Esophagus muscularis mucosa (tissue), 4 donors: Measurements from ENCODE around the gene PARP9. TPM values are rescaled to one million over a fixed set of nuclear protein-coding genes. Genes with fewer than 3 reads are reported as not detected.

Source experiments
- DNase-seq: peaks from one replicate; pipeline ENCODE4 v3.0.0-alpha.2; 2017; ENCODE audit errors: extremely low spot score
- H3K27ac ChIP-seq, 4 donors: fragments of 200-600 bp; sonication (generic); replicated peaks in 1 of 4; 1 replicate in 3 of 4; 2 replicates in 1 of 4; pipeline ENCODE4 v1.5.1; 2016 to 2019; ENCODE audit warnings: mild to moderate bottlenecking in 1 of 4
- H3K27me3 ChIP-seq, 4 donors: fragments of 200-600 bp; sonication (generic); one replicate each; pipeline versions ENCODE4 v1.5.1 to v1.6.0; 2016 to 2019
- H3K36me3 ChIP-seq, 4 donors: fragments of 200-600 bp; sonication (generic); one replicate each; pipeline ENCODE4 v1.5.1; 2016 to 2019
- H3K4me1 ChIP-seq, 4 donors: fragments of 200-600 bp; sonication (generic); one replicate each; pipeline ENCODE4 v1.5.1; 2016 to 2019
- H3K4me3 ChIP-seq, 4 donors: fragments of 200-600 bp; sonication (generic); 1 replicate in 2 of 4; 2 replicates in 2 of 4; pipeline ENCODE4 v1.5.1; 2016 to 2019; ENCODE audit warnings: mild to moderate bottlenecking in 4 of 4, moderate library complexity in 1 of 4
- H3K9me3 ChIP-seq, 4 donors: fragments of 200-600 bp; sonication (generic); 1 replicate in 3 of 4; 2 replicates in 1 of 4; pipeline ENCODE4 v1.5.1; 2016 to 2019
- CTCF ChIP-seq, 3 experiments: fragments of 200-600 bp in 2 of 3; fragments of 450-650 bp in 1 of 3; sonication (generic) in 2 of 3; IDR thresholded peaks; one replicate each; pipeline ENCODE4 v1.5.1; 2017 to 2019; ENCODE audit warnings: antibody characterized with exemption in 3 of 3, mild to moderate bottlenecking in 2 of 3, moderate library complexity in 1 of 3
- EP300 ChIP-seq: sonication (generic); formaldehyde crosslinking; IDR thresholded peaks from one replicate; pipeline ENCODE4 v1.6.1; 2017; ENCODE audit warnings: antibody characterized with exemption
- POLR2A ChIP-seq: fragments of 450-650 bp; IDR thresholded peaks from one replicate; pipeline ENCODE4 v1.6.1; 2017; ENCODE audit warnings: antibody characterized with exemption, moderate library complexity, mild to moderate bottlenecking, low read depth
- POLR2AphosphoS5 ChIP-seq, 2 donors: sonication (generic); formaldehyde crosslinking; IDR thresholded peaks; one replicate each; pipeline ENCODE4 v1.6.1; 2017; ENCODE audit warnings: antibody characterized with exemption in 2 of 2
- WGBS: methylation state at CpG from one replicate; pipeline ENCODE4 v1.1.5; 2018; 5-methylcytosine and 5-hydroxymethylcytosine counted together
- intact Hi-C: fragments of 100-400 bp; cut with DNase I; formaldehyde crosslinking; loops from one replicate; pipeline ENCODE4 v1.15.1; 2023
- total RNA-seq, 4 donors: library from RNA; depleted of rRNA; stranded (reverse); fragments of >200 nt; gene quantifications; one replicate each; pipeline versions ENCODE4 v1.1.0 to v1.2.1, GENCODE V29; 2016

The PARP9 gene
- total RNA-seq, 4 donors from 2014 or later: 16.7 to 24.0 (median 21.3) TPM

- H3K9me3 ChIP-seq: peaks cover 0 to 23% (median 7%) of the 10 kb centered on the region in 4 donors
- intact Hi-C loops: no loop called here
- TF ChIP-seq CTCF (IDR thresholded peaks at IDR 0.05): no peak
- TF ChIP-seq POLR2A: no peak
- TF ChIP-seq POLR2AphosphoS5 (IDR thresholded peaks at IDR 0.05): no peak
- TF ChIP-seq EP300: no peak
- peaks cover 0 to 9% (median 5%) of the 10 kb centered on the region in 4 donors for H3K4me1 ChIP-seq
- no peak overlapping the region for H3K4me3 ChIP-seq
- H3K36me3 ChIP-seq: no peaks in the 10 kb centered on the region
- no peak overlapping the region for H3K27ac ChIP-seq
- no peaks in the 10 kb centered on the region for H3K27me3 ChIP-seq
- DNase-seq: no peak
- 95% methylated on average over 1 of the region's 1 CpG for WGBS
Measured at GRCh38 chr3:122582390-122582789, 18.3 kb upstream of the PARP9 start.

- peaks cover 0 to 23% (median 7%) of the 10 kb centered on the region in 4 donors for H3K9me3 ChIP-seq
- 93% methylated on average over 2 of the region's 2 CpGs for WGBS
- H3K27ac ChIP-seq: no peak overlapping the region
- no peak overlapping the region for H3K4me3 ChIP-seq
- no peak for DNase-seq
- peaks cover 0 to 12% (median 8%) of the 10 kb centered on the region in 4 donors for H3K4me1 ChIP-seq
- TF ChIP-seq EP300 (no peak), POLR2A (no peak), POLR2AphosphoS5 (IDR thresholded peaks at IDR 0.05) (no peak), CTCF (IDR thresholded peaks at IDR 0.05) (no peak)
- no peaks in the 10 kb centered on the region for H3K36me3 ChIP-seq
- H3K27me3 ChIP-seq: no peaks in the 10 kb centered on the region
- intact Hi-C loops: no loop called here
Measured at GRCh38 chr3:122581622-122582021, 17.5 kb upstream of the PARP9 start.

GRCh38 chr3:122580470-122580869 lies 16.4 kb upstream of the PARP9 start:
- DNase-seq: no peak
- TF ChIP-seq CTCF (IDR thresholded peaks at IDR 0.05): no peak
- TF ChIP-seq POLR2AphosphoS5 (IDR thresholded peaks at IDR 0.05): no peak
- TF ChIP-seq EP300: no peak
- 75% methylated on average over 3 of the region's 3 CpGs for WGBS

GRCh38 chr3:122578069-122578740 lies 14.1 kb upstream of the PARP9 start:
- intact Hi-C loops: no loop called here
- Histone ChIP-seq H3K4me1 (peaks cover 0 to 14% (median 10%) of the 10 kb centered on the region in 4 donors), H3K4me3 (peak overlapping the region; percentile 55 to 64 (median 58)), H3K36me3 (peaks cover 0 to 14% (median 7%) of the 10 kb centered on the region in 4 donors), H3K9me3 (peaks cover 0 to 19% (median 7%) of the 10 kb centered on the region in 4 donors), H3K27me3 (no peaks in the 10 kb centered on the region), H3K27ac (no peak overlapping the region)
- 56% methylated on average over 5 of the region's 5 CpGs for WGBS
- TF ChIP-seq POLR2AphosphoS5 (IDR thresholded peaks at IDR 0.05) (no peak), EP300 (no peak), CTCF (IDR thresholded peaks at IDR 0.05) (no peak), POLR2A (no peak)
- no peak for DNase-seq

More at GRCh38 chr3:122580470-122580869, 16.4 kb upstream of the PARP9 start:
- no peak overlapping the region for H3K4me3 ChIP-seq
- no peaks in the 10 kb centered on the region for H3K36me3 ChIP-seq
- peaks cover 0 to 12% (median 8%) of the 10 kb centered on the region in 4 donors for H3K4me1 ChIP-seq
- peaks cover 0 to 23% (median 7%) of the 10 kb centered on the region in 4 donors for H3K9me3 ChIP-seq
- intact Hi-C loops: no loop called here
- no peaks in the 10 kb centered on the region for H3K27me3 ChIP-seq
- H3K27ac ChIP-seq: no peak overlapping the region
